Effector memory CD8-positive, alpha-beta T cell (primary cell): Measurements from ENCODE around the gene MARK3.
"Not testable (repeated sequence)": the region's sequence is repeated elsewhere in the genome, so short reads cannot be mapped to it uniquely, and the experiment has no call there.

Source experiments
- ATAC-seq: fragments of 150-1000 bp; cut with Tn5 transposase; replicated peaks from 2 replicates; pipeline ENCODE4 v1.10.0; 2021; ENCODE audit warnings: mild to moderate bottlenecking, moderate library complexity
- DNase-seq, 3 experiments: peaks; one replicate each; pipeline ENCODE4 v3.0.0; 2021
- H3K27ac Mint-ChIP-seq, 2 donors: one replicate each; pipeline ENCODE4 v1.8.0; 2022; ENCODE audit warnings: mild to moderate bottlenecking in 2 of 2, mixed read lengths in 2 of 2, moderate library complexity in 2 of 2
- H3K27me3 Mint-ChIP-seq, 2 donors: one replicate each; pipeline ENCODE4 v1.8.0; 2022; ENCODE audit warnings: mixed read lengths in 2 of 2
- H3K36me3 Mint-ChIP-seq: one replicate; pipeline ENCODE4 v1.8.0; 2022; ENCODE audit warnings: mild to moderate bottlenecking, moderate library complexity, mixed read lengths; ENCODE audit not compliant: insufficient read depth
- H3K4me1 Mint-ChIP-seq, 2 donors: one replicate each; pipeline ENCODE4 v1.8.0; 2022; ENCODE audit warnings: low read depth in 2 of 2, mixed read lengths in 2 of 2
- H3K4me3 Mint-ChIP-seq, 2 donors: one replicate each; pipeline ENCODE4 v1.8.0; 2022; ENCODE audit warnings: mild to moderate bottlenecking in 2 of 2, mixed read lengths in 2 of 2, moderate library complexity in 2 of 2
- H3K9me3 Mint-ChIP-seq, 2 donors: one replicate each; pipeline ENCODE4 v1.8.0; 2022; ENCODE audit warnings: mixed read lengths in 2 of 2

The MARK3 gene

GRCh38 chr14:103349982-103350381, 35.2 kb upstream of the MARK3 start:
- H3K9me3 Mint-ChIP-seq = no peaks in the 10 kb centered on the region
- H3K36me3 Mint-ChIP-seq = peaks cover 34% of the 10 kb centered on the region
- H3K27ac Mint-ChIP-seq = no peak overlapping the region
- no peak overlapping the region for H3K4me3 Mint-ChIP-seq
- H3K4me1 Mint-ChIP-seq = no peaks in the 10 kb centered on the region
- no peak for DNase-seq
- H3K27me3 Mint-ChIP-seq = peaks cover 8 to 36% of the 10 kb centered on the region in 2 donors
- no peak for ATAC-seq

GRCh38 chr14:103353362-103353761, 31.9 kb upstream of the MARK3 start:
- no peaks in the 10 kb centered on the region for H3K9me3 Mint-ChIP-seq
- no peak for DNase-seq
- H3K4me3 Mint-ChIP-seq = no peak overlapping the region
- H3K27ac Mint-ChIP-seq = no peak overlapping the region
- ATAC-seq = no peak
- H3K4me1 Mint-ChIP-seq = peaks cover 2 to 8% of the 10 kb centered on the region in 2 donors
- H3K36me3 Mint-ChIP-seq = peaks cover 4% of the 10 kb centered on the region
- peaks cover 8 to 36% of the 10 kb centered on the region in 2 donors for H3K27me3 Mint-ChIP-seq

- Mint-ChIP-seq H3K4me3 (no peak overlapping the region), H3K27me3 (peaks cover 8 to 36% of the 10 kb centered on the region in 2 donors), H3K4me1 (peaks cover 2 to 8% of the 10 kb centered on the region in 2 donors), H3K9me3 (no peaks in the 10 kb centered on the region), H3K36me3 (peaks cover 2% of the 10 kb centered on the region), H3K27ac (no peak overlapping the region)
- DNase-seq (no peak), ATAC-seq (no peak)
These were observed 31.1 kb upstream of the MARK3 start for GRCh38 chr14:103354141-103354540.

GRCh38 chr14:103356024-103356682, 29.1 kb upstream of the MARK3 start:
- H3K4me3 Mint-ChIP-seq = peak overlapping the region in 1 of 2 donors; percentile 13
- H3K9me3 Mint-ChIP-seq = no peaks in the 10 kb centered on the region
- H3K36me3 Mint-ChIP-seq = peaks cover 2% of the 10 kb centered on the region
- no peak overlapping the region for H3K27ac Mint-ChIP-seq
- peaks cover 17 to 45% of the 10 kb centered on the region in 2 donors for H3K27me3 Mint-ChIP-seq
- ATAC-seq (no peak), DNase-seq (no peak)
- peaks cover 2 to 8% of the 10 kb centered on the region in 2 donors for H3K4me1 Mint-ChIP-seq

GRCh38 chr14:103357552-103357951, 27.7 kb upstream of the MARK3 start:
- H3K36me3 Mint-ChIP-seq, ATAC-seq, DNase-seq, H3K9me3 Mint-ChIP-seq, H3K27ac Mint-ChIP-seq, H3K4me3 Mint-ChIP-seq, H3K4me1 Mint-ChIP-seq: not testable (repeated sequence)
- peaks cover 11 to 31% of the 10 kb centered on the region in 2 donors for H3K27me3 Mint-ChIP-seq

- no peak for ATAC-seq
These were observed 24.7 kb upstream of the MARK3 start for GRCh38 chr14:103360548-103360947.

GRCh38 chr14:103361867-103362266, 23.3 kb upstream of the MARK3 start:
- Mint-ChIP-seq H3K4me3 (no peak overlapping the region), H3K27me3 (peaks cover 9 to 12% of the 10 kb centered on the region in 2 donors), H3K36me3 (peaks cover 2% of the 10 kb centered on the region), H3K4me1 (peaks cover 2 to 3% of the 10 kb centered on the region in 2 donors), H3K27ac (no peak overlapping the region), H3K9me3 (peaks cover 5 to 11% of the 10 kb centered on the region in 2 donors)
- DNase-seq = no peak
- no peak for ATAC-seq

More at GRCh38 chr14:103360548-103360947, 24.7 kb upstream of the MARK3 start:
- H3K27me3 Mint-ChIP-seq = peaks cover 9 to 12% of the 10 kb centered on the region in 2 donors
- peaks cover 2 to 8% of the 10 kb centered on the region in 2 donors for H3K4me1 Mint-ChIP-seq
- H3K9me3 Mint-ChIP-seq = peaks cover 5 to 11% of the 10 kb centered on the region in 2 donors
- DNase-seq = no peak
- no peak overlapping the region for H3K4me3 Mint-ChIP-seq
- peaks cover 2% of the 10 kb centered on the region for H3K36me3 Mint-ChIP-seq
- no peak overlapping the region for H3K27ac Mint-ChIP-seq

- H3K9me3 Mint-ChIP-seq = peaks cover 5 to 11% of the 10 kb centered on the region in 2 donors
- no peak overlapping the region for H3K4me3 Mint-ChIP-seq
- H3K4me1 Mint-ChIP-seq = no peaks in the 10 kb centered on the region
- ATAC-seq (no peak), DNase-seq (no peak)
- peaks cover 9 to 12% of the 10 kb centered on the region in 2 donors for H3K27me3 Mint-ChIP-seq
- no peaks in the 10 kb centered on the region for H3K36me3 Mint-ChIP-seq
- no peak overlapping the region for H3K27ac Mint-ChIP-seq
These were observed 22.4 kb upstream of the MARK3 start for GRCh38 chr14:103362780-103363179.

GRCh38 chr14:103366741-103367140, 18.5 kb upstream of the MARK3 start:
- DNase-seq = no peak
- Mint-ChIP-seq H3K4me1 (no peaks in the 10 kb centered on the region), H3K9me3 (peaks cover 5 to 11% of the 10 kb centered on the region in 2 donors), H3K27ac (no peak overlapping the region), H3K27me3 (peaks cover 0 to 7% of the 10 kb centered on the region in 2 donors), H3K4me3 (no peak overlapping the region), H3K36me3 (no peaks in the 10 kb centered on the region)
- no peak for ATAC-seq

- Mint-ChIP-seq H3K9me3 (peaks cover 5 to 11% of the 10 kb centered on the region in 2 donors), H3K27me3 (peaks cover 1 to 7% of the 10 kb centered on the region in 2 donors), H3K36me3 (no peaks in the 10 kb centered on the region), H3K4me3 (no peak overlapping the region), H3K4me1 (no peaks in the 10 kb centered on the region), H3K27ac (no peak overlapping the region)
- no peak for ATAC-seq
- DNase-seq = no peak
These were observed 17.2 kb upstream of the MARK3 start for GRCh38 chr14:103367995-103368394.

GRCh38 chr14:103370087-103370486, 15.1 kb upstream of the MARK3 start:
- no peak for DNase-seq

GRCh38 chr14:103372017-103372416, 13.2 kb upstream of the MARK3 start:
- no peaks in the 10 kb centered on the region for H3K36me3 Mint-ChIP-seq
- H3K27ac Mint-ChIP-seq = no peak overlapping the region
- H3K27me3 Mint-ChIP-seq = peaks cover 18 to 19% of the 10 kb centered on the region in 2 donors
- no peak for ATAC-seq
- H3K4me1 Mint-ChIP-seq = no peaks in the 10 kb centered on the region
- no peaks in the 10 kb centered on the region for H3K9me3 Mint-ChIP-seq
- DNase-seq = no peak
- no peak overlapping the region for H3K4me3 Mint-ChIP-seq

More at GRCh38 chr14:103370087-103370486, 15.1 kb upstream of the MARK3 start:
- H3K4me3 Mint-ChIP-seq = no peak overlapping the region
- no peaks in the 10 kb centered on the region for H3K9me3 Mint-ChIP-seq
- ATAC-seq = no peak
- H3K27ac Mint-ChIP-seq = no peak overlapping the region
- H3K27me3 Mint-ChIP-seq = peaks cover 18 to 19% of the 10 kb centered on the region in 2 donors
- H3K36me3 Mint-ChIP-seq = no peaks in the 10 kb centered on the region
- H3K4me1 Mint-ChIP-seq = no peaks in the 10 kb centered on the region

GRCh38 chr14:103372552-103373304, 12.5 kb upstream of the MARK3 start:
- H3K27ac Mint-ChIP-seq = no peak overlapping the region
- peaks cover 18 to 19% of the 10 kb centered on the region in 2 donors for H3K27me3 Mint-ChIP-seq
- H3K9me3 Mint-ChIP-seq = no peaks in the 10 kb centered on the region
- ATAC-seq (no peak), DNase-seq (no peak)
- no peaks in the 10 kb centered on the region for H3K4me1 Mint-ChIP-seq
- no peaks in the 10 kb centered on the region for H3K36me3 Mint-ChIP-seq
- H3K4me3 Mint-ChIP-seq = no peak overlapping the region

- Mint-ChIP-seq H3K9me3 (no peaks in the 10 kb centered on the region), H3K27me3 (peaks cover 19 to 28% of the 10 kb centered on the region in 2 donors), H3K4me3 (no peak overlapping the region), H3K36me3 (no peaks in the 10 kb centered on the region), H3K4me1 (no peaks in the 10 kb centered on the region), H3K27ac (no peak overlapping the region)
- DNase-seq (no peak), ATAC-seq (no peak)
These were observed 11.1 kb upstream of the MARK3 start for GRCh38 chr14:103374121-103374520.
